ENCODE results near the gene NECAB2. TPM values are rescaled to one million over a fixed set of nuclear protein-coding genes. Genes with fewer than 3 reads are reported as not detected.

Gene NECAB2
- polyA plus RNA-seq, 1 donor (not counting 4 experiments of a cell fraction or from before 2014, with no cell fraction given), result not detected

- H3K79me2 ChIP-seq (ENCODE audit: control insufficient read depth, insufficient read depth, low read length), result no peaks in the 10 kb centered on the region
- dilution Hi-C loops (cut with MboI; ENCODE audit: extremely low pct_ligation_motif_present, low sequenced_read_pairs), result no loop called here
- no peak within 1 kb of the TSS for H3K9ac ChIP-seq (ENCODE audit: control insufficient read depth, extremely low read depth, insufficient read depth, low read length)
- no peak for TF ChIP-seq CTCF (optimal IDR thresholded peaks at IDR 0.05 in 1 of 3, IDR thresholded peaks at IDR 0.05 in 1 of 3, conservative IDR thresholded peaks at IDR 0.05 in 1 of 3; ENCODE audit: extremely low read depth in 1 of 3, insufficient read depth in 2 of 3, low read length in 3 of 3)
- no peaks in the 10 kb centered on the region for H3K36me3 ChIP-seq (ENCODE audit: control insufficient read depth in 2 of 2, extremely low read depth in 1 of 2, insufficient read depth in 2 of 2, low read length in 2 of 2)
- H3K27ac ChIP-seq (ENCODE audit: control insufficient read depth, insufficient read depth, low read length), result no peak within 1 kb of the TSS
- no peaks in the 10 kb centered on the region for H4K20me1 ChIP-seq (ENCODE audit: control insufficient read depth, extremely low read depth, insufficient read depth, low read length)
- no peaks in the 10 kb centered on the region for H3K9me1 ChIP-seq (ENCODE audit: control insufficient read depth, extremely low read depth, insufficient read depth, low read length)
- no peak within 1 kb of the TSS for H2AFZ ChIP-seq (ENCODE audit: control insufficient read depth, low read length)
- no peaks in the 10 kb centered on the region for H3K9me3 ChIP-seq (ENCODE audit: control insufficient read depth, low read depth, low read length)
- H3K4me2 ChIP-seq (ENCODE audit: control insufficient read depth, extremely low read depth, insufficient read depth, low read depth, low read length), result no peak within 1 kb of the TSS
- FAIRE-seq, result no peak
- DNase-seq (ENCODE audit: low read depth, low spot score), result no peak
- peaks cover 52% of the 10 kb centered on the region for H3K27me3 ChIP-seq (ENCODE audit: control insufficient read depth, extremely low read depth, insufficient read depth, low read length)
- no peaks in the 10 kb centered on the region for H3K4me1 ChIP-seq (ENCODE audit: control insufficient read depth, extremely low read depth, insufficient read depth, low read length)
- H3K4me3 ChIP-seq (ENCODE audit: control insufficient read depth in 2 of 3, extremely low read depth in 1 of 3, insufficient read depth in 2 of 3, low read depth in 1 of 3, low read length in 3 of 3), result no peak within 1 kb of the TSS
Observed at GRCh38 chr16:84042308-84042878, 74.3 kb downstream of the NECAB2 start, which contains the start of gene SLC38A8. Gene SLC38A8, minus strand, starts transcription at chr16:84042795. Its CDS starts 638 bp downstream, at chr16:84042157.

- Histone ChIP-seq H3K79me2 (ENCODE audit: control insufficient read depth, insufficient read depth, low read length) (no peaks in the 10 kb centered on the region), H4K20me1 (ENCODE audit: control insufficient read depth, extremely low read depth, insufficient read depth, low read length) (no peaks in the 10 kb centered on the region), H3K27me3 (ENCODE audit: control insufficient read depth, extremely low read depth, insufficient read depth, low read length) (peaks cover 52% of the 10 kb centered on the region), H3K27ac (ENCODE audit: control insufficient read depth, insufficient read depth, low read length) (no peak overlapping the region), H2AFZ (ENCODE audit: control insufficient read depth, low read length) (no peak overlapping the region), H3K4me3 (ENCODE audit: control insufficient read depth in 2 of 3, extremely low read depth in 1 of 3, insufficient read depth in 2 of 3, low read depth in 1 of 3, low read length in 3 of 3) (no peak overlapping the region), H3K36me3 (ENCODE audit: control insufficient read depth in 2 of 2, extremely low read depth in 1 of 2, insufficient read depth in 2 of 2, low read length in 2 of 2) (no peaks in the 10 kb centered on the region), H3K9ac (ENCODE audit: control insufficient read depth, extremely low read depth, insufficient read depth, low read length) (no peak overlapping the region), H3K4me1 (ENCODE audit: control insufficient read depth, extremely low read depth, insufficient read depth, low read length) (no peaks in the 10 kb centered on the region), H3K9me3 (ENCODE audit: control insufficient read depth, low read depth, low read length) (no peaks in the 10 kb centered on the region), H3K9me1 (ENCODE audit: control insufficient read depth, extremely low read depth, insufficient read depth, low read length) (no peaks in the 10 kb centered on the region), H3K4me2 (ENCODE audit: control insufficient read depth, extremely low read depth, insufficient read depth, low read depth, low read length) (no peak overlapping the region)
- TF ChIP-seq EZH2 (IDR thresholded peaks at IDR 0.05; ENCODE audit: low read length), result no peak
- no peak for TF ChIP-seq CTCF (optimal IDR thresholded peaks at IDR 0.05 in 1 of 3, IDR thresholded peaks at IDR 0.05 in 1 of 3, conservative IDR thresholded peaks at IDR 0.05 in 1 of 3; ENCODE audit: extremely low read depth in 1 of 3, insufficient read depth in 2 of 3, low read length in 3 of 3)
- FAIRE-seq (no peak), DNase-seq (ENCODE audit: low read depth, low spot score) (no peak)
- dilution Hi-C loops (cut with MboI; ENCODE audit: extremely low pct_ligation_motif_present, low sequenced_read_pairs), result no loop called here
Observed at GRCh38 chr16:84042879-84043485, 74.9 kb downstream of the NECAB2 start.

Measured in keratinocyte (primary cell).